Measurements from ENCODE around the gene SFPQ.
"Not testable (repeated sequence)": the region's sequence is repeated elsewhere in the genome, so short reads cannot be mapped to it uniquely, and the experiment has no call there.

GRCh38 chr1:35137590-35137989 lies 55.4 kb downstream of the SFPQ start:
- not testable (repeated sequence) for TF ChIP-seq CBX5 (IDR thresholded peaks at IDR 0.05; ENCODE audit: low read depth, low read length); POLR2A (IDR thresholded peaks at IDR 0.05; ENCODE audit: control extremely low read depth in 1 of 2, low read depth in 2 of 2, low read length in 2 of 2); EZH2 (IDR thresholded peaks at IDR 0.05; ENCODE audit: low read depth, low read length, severe bottlenecking); CTCF (IDR thresholded peaks at IDR 0.05; ENCODE audit: control extremely low read depth in 1 of 3, insufficient read depth in 1 of 3, low read depth in 1 of 3, low read length in 3 of 3); SIN3A (conservative IDR thresholded peaks at IDR 0.05 in 1 of 2, IDR thresholded peaks at IDR 0.05 in 1 of 2; ENCODE audit: low read depth in 1 of 2, low read length in 2 of 2); SUZ12 (IDR thresholded peaks at IDR 0.05; ENCODE audit: low read length); ATF2 (IDR thresholded peaks at IDR 0.05; ENCODE audit: low read length); TEAD4 (IDR thresholded peaks at IDR 0.05; ENCODE audit: low read depth, low read length); EP300 (IDR thresholded peaks at IDR 0.05; ENCODE audit: borderline replicate concordance in 1 of 2, low read depth in 2 of 2, low read length in 2 of 2); MAX (IDR thresholded peaks at IDR 0.05); RAD21 (IDR thresholded peaks at IDR 0.05 in 1 of 2, conservative IDR thresholded peaks at IDR 0.05 in 1 of 2; ENCODE audit: low read depth in 2 of 2, low read length in 2 of 2)
